NB4 (cell line): ENCODE measurements around the gene SLC30A9.

Experiments used
- DNase-seq: peaks from one replicate; pipeline ENCODE4 v3.0.0; 2010; ENCODE audit warnings: low read depth
- H3K4me3 ChIP-seq: one replicate; pipeline ENCODE4 v1.5.1; 2011; ENCODE audit warnings: mild to moderate bottlenecking, low read depth, low read length, moderate library complexity
- MYC ChIP-seq: IDR thresholded peaks from 2 replicates; pipeline ENCODE4 v1.6.1; 2011; ENCODE audit warnings: low read depth, low read length
- POLR2A ChIP-seq: IDR thresholded peaks from 2 replicates; pipeline ENCODE4 v1.6.1; 2011; ENCODE audit warnings: mild to moderate bottlenecking; ENCODE audit not compliant: insufficient read length; ENCODE audit errors: extremely low read depth
- TF ChIP-seq, protein P1 (sequence below): IDR thresholded peaks from one replicate; pipeline ENCODE4 v1.5.1; 2012; ENCODE audit warnings: low read depth, low read length
- TF ChIP-seq, protein P2 (sequence below): IDR thresholded peaks from 2 replicates; pipeline ENCODE4 v1.6.1; 2011; ENCODE audit warnings: low read depth, low read length

Gene SLC30A9

DNA sequence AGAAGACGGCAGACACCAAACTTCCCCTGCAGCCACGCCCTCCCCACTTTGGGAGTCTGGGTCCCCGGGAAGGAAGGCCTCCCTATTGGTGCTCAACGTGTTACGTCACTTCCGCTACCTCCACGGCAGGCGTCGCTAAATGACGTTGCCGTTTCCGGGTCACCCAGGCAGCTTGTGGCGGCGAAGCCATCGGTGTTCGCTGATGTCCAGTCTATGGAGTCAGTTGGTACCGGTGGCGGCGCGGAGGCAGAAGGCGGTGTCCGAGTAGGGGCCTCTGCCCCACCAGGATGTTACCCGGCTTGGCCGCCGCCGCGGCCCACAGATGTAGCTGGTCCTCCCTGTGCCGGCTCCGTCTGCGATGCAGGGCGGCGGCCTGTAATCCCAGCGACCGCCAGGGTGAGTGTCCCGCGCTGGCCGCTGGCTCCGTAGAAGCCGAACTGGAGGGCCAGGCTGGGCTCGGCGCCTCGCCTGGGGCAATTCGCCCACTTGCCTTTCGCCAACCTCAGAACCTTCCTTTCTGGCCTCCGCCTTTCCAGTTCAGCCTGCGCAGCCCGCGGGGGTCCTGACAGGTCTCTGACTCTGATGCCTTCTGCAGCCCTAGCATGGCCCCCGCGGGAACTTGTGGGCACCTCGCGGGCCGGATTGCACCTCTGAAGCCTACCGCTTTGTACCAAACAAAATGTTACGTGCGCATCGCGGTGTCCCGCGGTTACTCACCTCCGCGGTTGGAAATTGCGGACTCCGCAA is at the start of gene SLC30A9:
Gene SLC30A9 (plus strand): TSS at position 166 of the 747 bp plus-strand sequence. CDS start 122 bp downstream, at position 288.
- peak; percentile 97 for DNase-seq
- peak; percentile 95 for TF ChIP-seq POLR2A
- TF ChIP-seq, protein P1, sequence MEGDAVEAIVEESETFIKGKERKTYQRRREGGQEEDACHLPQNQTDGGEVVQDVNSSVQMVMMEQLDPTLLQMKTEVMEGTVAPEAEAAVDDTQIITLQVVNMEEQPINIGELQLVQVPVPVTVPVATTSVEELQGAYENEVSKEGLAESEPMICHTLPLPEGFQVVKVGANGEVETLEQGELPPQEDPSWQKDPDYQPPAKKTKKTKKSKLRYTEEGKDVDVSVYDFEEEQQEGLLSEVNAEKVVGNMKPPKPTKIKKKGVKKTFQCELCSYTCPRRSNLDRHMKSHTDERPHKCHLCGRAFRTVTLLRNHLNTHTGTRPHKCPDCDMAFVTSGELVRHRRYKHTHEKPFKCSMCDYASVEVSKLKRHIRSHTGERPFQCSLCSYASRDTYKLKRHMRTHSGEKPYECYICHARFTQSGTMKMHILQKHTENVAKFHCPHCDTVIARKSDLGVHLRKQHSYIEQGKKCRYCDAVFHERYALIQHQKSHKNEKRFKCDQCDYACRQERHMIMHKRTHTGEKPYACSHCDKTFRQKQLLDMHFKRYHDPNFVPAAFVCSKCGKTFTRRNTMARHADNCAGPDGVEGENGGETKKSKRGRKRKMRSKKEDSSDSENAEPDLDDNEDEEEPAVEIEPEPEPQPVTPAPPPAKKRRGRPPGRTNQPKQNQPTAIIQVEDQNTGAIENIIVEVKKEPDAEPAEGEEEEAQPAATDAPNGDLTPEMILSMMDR: peak; percentile 14
- TF ChIP-seq MYC: peak; percentile 69
- TF ChIP-seq, protein P2, sequence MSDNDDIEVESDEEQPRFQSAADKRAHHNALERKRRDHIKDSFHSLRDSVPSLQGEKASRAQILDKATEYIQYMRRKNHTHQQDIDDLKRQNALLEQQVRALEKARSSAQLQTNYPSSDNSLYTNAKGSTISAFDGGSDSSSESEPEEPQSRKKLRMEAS: no peak; the same call in 1 of the 2 replicates
- H3K4me3 ChIP-seq: peak within 1 kb of the TSS; percentile 74

DNA sequence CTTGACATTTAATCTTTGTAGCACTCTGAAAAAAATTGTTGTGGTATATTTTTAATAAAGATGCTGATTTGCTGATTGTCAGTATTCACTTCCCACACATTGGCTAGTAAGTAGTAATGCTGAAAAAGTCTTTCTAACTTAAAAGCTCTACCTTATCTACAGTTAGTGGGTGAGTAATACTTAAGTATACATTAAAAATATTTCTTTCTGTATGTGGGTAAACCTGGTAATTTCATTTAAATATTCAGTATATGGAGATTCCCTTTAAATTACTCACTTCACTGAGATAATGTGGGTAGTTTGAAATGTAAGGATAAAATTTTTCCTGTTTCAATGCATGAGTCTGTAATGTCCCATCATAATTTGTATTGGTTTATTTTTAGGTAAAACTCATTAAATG is 49.5 kb upstream of the SLC30A9 start:
- no peak for DNase-seq
- TF ChIP-seq POLR2A (no peak), MYC (no peak)
- TF ChIP-seq, protein P2: no peak
- TF ChIP-seq, protein P1: no peak

DNA sequence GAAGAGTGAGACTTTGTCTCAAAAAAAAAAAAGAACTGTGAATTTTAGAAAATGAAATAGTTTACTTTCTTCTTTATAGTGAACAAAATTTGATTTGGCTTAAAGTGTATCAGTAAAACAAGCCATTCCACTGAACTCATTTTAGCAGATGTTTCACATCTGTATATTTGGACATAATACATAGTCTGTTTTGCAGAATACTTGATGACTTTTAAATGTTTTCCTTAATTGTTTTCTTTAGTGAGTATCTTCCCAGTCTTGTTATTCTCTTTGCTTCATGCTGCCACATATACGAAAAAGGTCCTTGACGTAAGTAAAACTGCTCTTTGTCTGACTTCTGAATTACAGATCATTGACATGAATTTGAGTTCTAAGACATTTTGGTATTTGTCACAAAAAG is 46.8 kb upstream of the SLC30A9 start:
- TF ChIP-seq MYC (no peak), POLR2A (no peak)
- TF ChIP-seq, protein P2: no peak
- TF ChIP-seq, protein P1: no peak
- DNase-seq: no peak
- no peak overlapping the region for H3K4me3 ChIP-seq

More for the DNA sequence above, 49.5 kb upstream of the SLC30A9 start:
- no peak overlapping the region for H3K4me3 ChIP-seq

DNA sequence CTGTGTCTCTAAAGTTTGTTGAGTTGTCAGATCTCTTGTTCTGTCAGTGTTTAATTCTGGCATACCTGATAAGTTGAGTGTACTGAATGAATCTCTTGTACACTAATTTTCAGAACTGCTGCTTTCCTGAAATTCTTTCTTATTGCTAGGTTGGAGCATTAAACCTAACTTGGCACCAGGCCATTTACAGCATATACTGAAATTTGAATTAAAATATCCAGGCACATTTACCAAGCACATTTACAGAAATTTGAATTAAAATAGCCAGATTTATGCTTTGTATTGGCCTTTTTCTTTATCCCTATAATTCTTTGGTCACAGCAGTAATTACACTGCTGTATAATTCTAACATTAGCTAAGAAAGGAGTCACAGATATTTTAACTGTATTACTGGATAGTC is 46.2 kb upstream of the SLC30A9 start:
- no peak for DNase-seq
- TF ChIP-seq, protein P1: no peak
- TF ChIP-seq POLR2A (no peak), MYC (no peak)
- TF ChIP-seq, protein P2: no peak
- no peak overlapping the region for H3K4me3 ChIP-seq

DNA sequence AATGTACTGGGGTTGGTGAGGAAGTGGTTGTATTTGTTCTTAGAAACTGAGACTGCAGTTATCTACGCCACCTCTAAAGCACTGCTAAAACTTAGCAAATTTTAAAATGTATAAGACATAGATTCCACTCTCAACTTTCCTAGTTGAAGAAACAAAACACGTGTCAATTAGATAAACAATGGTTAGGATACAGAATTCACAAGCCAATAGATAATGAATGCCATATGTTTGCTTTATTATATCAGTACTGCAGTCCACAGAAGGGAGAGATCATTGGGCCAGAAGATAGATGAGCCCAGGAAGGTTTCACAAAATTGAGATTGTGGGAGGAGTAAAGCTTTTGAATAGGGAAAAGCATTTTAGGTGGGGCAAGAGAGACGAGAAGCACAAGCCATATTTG is 40.8 kb upstream of the SLC30A9 start:
- DNase-seq: no peak
- H3K4me3 ChIP-seq: no peak overlapping the region
- TF ChIP-seq, protein P1: no peak
- TF ChIP-seq, protein P2: no peak
- no peak for TF ChIP-seq POLR2A
